HEK293 (cell line): ENCODE data around the gene MUCL3.

Source experiments
- CTCF ChIA-PET: fragments of 350-600 bp; formaldehyde crosslinking; extraction: SDS; loops from one replicate; lab custom pipeline; 2021; ENCODE audit warnings: antibody characterized with exemption; lab: Yijun Ruan, JAX
- POLR2A ChIA-PET: fragments of 300-600 bp; formaldehyde crosslinking; extraction: SDS; loops from one replicate; lab custom pipeline; 2020; ENCODE audit warnings: antibody characterized with exemption, inconsistent platforms; lab: Yijun Ruan, JAX
- H3K27ac ChIP-seq: fragments of 200-500 bp; sonication (Bioruptor generic); 2 replicates; pipeline ENCODE4 v1.5.1; 2014; ENCODE audit warnings: low read depth, low read length, control low read depth, inconsistent platforms; ENCODE audit errors: extremely low read depth
- H3K36me3 ChIP-seq, 2 experiments: fragments of 200-500 bp in 1 of 2; sonication (Bioruptor generic) in 1 of 2; 1 replicate in 1 of 2; 2 replicates in 1 of 2; pipeline ENCODE4 v1.5.1; 2014 to 2017; ENCODE audit warnings: inconsistent platforms in 2 of 2, low read length in 2 of 2; ENCODE audit not compliant: control insufficient read depth in 2 of 2, insufficient read depth in 1 of 2
- H3K4me1 ChIP-seq: fragments of 200-500 bp; sonication (Bioruptor generic); 2 replicates; pipeline ENCODE4 v1.5.1; 2014; ENCODE audit warnings: mild to moderate bottlenecking, low read length, inconsistent platforms; ENCODE audit not compliant: control insufficient read depth, insufficient read depth
- H3K4me3 ChIP-seq: 2 replicates; pipeline ENCODE4 v1.5.1; 2011; ENCODE audit warnings: low read depth, mild to moderate bottlenecking, control low read depth, low read length, moderate library complexity
- H3K9me3 ChIP-seq: fragments of 200-500 bp; sonication (Bioruptor generic); 2 replicates; pipeline ENCODE4 v1.5.1; 2014; ENCODE audit warnings: low read depth, low read length, inconsistent platforms; ENCODE audit not compliant: control insufficient read depth, insufficient read depth
- KLF1 ChIP-seq: fragments of 450-650 bp; formaldehyde crosslinking; IDR thresholded peaks from 2 replicates; pipeline ENCODE4 v1.5.1; 2016; ENCODE audit warnings: missing biosample characterization, missing genetic modification characterization
- KLF10 ChIP-seq: fragments of 450-650 bp; IDR thresholded peaks from 2 replicates; pipeline ENCODE4 v1.5.1; 2018; ENCODE audit warnings: missing biosample characterization, mild to moderate bottlenecking, missing genetic modification characterization
- SCRT2 ChIP-seq: fragments of 450-650 bp; formaldehyde crosslinking; IDR thresholded peaks from 2 replicates; pipeline ENCODE4 v1.5.1; 2016; ENCODE audit warnings: missing biosample characterization, missing genetic modification characterization
- ZBTB44 ChIP-seq: fragments of 450-650 bp; IDR thresholded peaks from 2 replicates; pipeline ENCODE4 v1.5.1; 2018; ENCODE audit warnings: missing biosample characterization, mild to moderate bottlenecking, missing genetic modification characterization
- ZNF239 ChIP-seq: fragments of 450-650 bp; formaldehyde crosslinking; IDR thresholded peaks from 2 replicates; pipeline ENCODE4 v1.5.1; 2016; ENCODE audit warnings: missing biosample characterization, missing genetic modification characterization
- ZNF518A ChIP-seq: fragments of 450-650 bp; formaldehyde crosslinking; conservative IDR thresholded peaks from 2 replicates; pipeline ENCODE4 v1.5.1; 2016; ENCODE audit warnings: low read depth, missing biosample characterization, missing genetic modification characterization
- ZNF658 ChIP-seq: fragments of 450-650 bp; formaldehyde crosslinking; IDR thresholded peaks from 2 replicates; pipeline ENCODE4; 2016; ENCODE audit warnings: missing biosample characterization, missing genetic modification characterization
- TF ChIP-seq, protein P1 (sequence below): fragments of 450-650 bp; formaldehyde crosslinking; IDR thresholded peaks from 2 replicates; pipeline ENCODE4 v1.5.1; 2017; ENCODE audit warnings: missing biosample characterization, missing genetic modification characterization
- TF ChIP-seq, protein P2 (sequence below): fragments of 450-650 bp; formaldehyde crosslinking; IDR thresholded peaks from 2 replicates; pipeline ENCODE4 v1.5.1; 2016; ENCODE audit warnings: missing biosample characterization, missing genetic modification characterization

Gene MUCL3

GRCh38 chr6:30912746-30913520 lies 27.8 kb upstream of the MUCL3 start:
- TF ChIP-seq KLF10 (tag by site-specific recombination) = no peak
- no peak for TF ChIP-seq ZBTB44 (tag by site-specific recombination)

DNA sequence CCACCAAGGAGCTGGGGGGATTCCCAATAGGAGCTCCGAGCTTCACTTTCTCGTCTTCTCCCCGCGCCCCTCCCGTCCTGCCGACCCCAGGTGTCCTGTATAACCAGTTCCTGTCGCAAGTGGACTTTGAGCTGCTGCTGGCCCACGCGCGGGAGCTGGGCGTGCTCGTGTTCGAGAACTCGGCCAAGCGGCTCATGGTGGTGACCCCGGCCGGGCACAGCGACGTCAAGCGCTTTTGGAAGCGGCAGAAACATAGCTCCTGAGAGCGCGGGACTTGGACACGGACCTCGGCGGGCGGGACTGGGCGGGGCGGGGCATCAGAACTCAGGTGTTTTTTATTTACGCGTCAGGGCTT lies 27.1 kb upstream of the MUCL3 start:
- TF ChIP-seq ZNF658 (tag by site-specific recombination) (no peak), ZNF239 (tag by site-specific recombination) (no peak), KLF1 (tag by site-specific recombination) (no peak), ZNF518A (tag by site-specific recombination) (no peak), SCRT2 (tag by site-specific recombination) (no peak)
- TF ChIP-seq, protein P1, sequence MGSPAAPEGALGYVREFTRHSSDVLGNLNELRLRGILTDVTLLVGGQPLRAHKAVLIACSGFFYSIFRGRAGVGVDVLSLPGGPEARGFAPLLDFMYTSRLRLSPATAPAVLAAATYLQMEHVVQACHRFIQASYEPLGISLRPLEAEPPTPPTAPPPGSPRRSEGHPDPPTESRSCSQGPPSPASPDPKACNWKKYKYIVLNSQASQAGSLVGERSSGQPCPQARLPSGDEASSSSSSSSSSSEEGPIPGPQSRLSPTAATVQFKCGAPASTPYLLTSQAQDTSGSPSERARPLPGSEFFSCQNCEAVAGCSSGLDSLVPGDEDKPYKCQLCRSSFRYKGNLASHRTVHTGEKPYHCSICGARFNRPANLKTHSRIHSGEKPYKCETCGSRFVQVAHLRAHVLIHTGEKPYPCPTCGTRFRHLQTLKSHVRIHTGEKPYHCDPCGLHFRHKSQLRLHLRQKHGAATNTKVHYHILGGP (tag by site-specific recombination) = no peak
- TF ChIP-seq, protein P2, sequence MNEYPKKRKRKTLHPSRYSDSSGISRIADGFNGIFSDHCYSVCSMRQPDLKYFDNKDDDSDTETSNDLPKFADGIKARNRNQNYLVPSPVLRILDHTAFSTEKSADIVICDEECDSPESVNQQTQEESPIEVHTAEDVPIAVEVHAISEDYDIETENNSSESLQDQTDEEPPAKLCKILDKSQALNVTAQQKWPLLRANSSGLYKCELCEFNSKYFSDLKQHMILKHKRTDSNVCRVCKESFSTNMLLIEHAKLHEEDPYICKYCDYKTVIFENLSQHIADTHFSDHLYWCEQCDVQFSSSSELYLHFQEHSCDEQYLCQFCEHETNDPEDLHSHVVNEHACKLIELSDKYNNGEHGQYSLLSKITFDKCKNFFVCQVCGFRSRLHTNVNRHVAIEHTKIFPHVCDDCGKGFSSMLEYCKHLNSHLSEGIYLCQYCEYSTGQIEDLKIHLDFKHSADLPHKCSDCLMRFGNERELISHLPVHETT (tag by site-specific recombination) = no peak
- Histone ChIP-seq H3K27ac (no peak overlapping the region; the same call in 1 of the 2 replicates), H3K4me1 (peaks cover 6% of the 10 kb centered on the region), H3K36me3 (peaks cover 24 to 79% of the 10 kb centered on the region in 2 experiments), H3K4me3 (no peak overlapping the region), H3K9me3 (no peaks in the 10 kb centered on the region)
- CTCF ChIA-PET = interaction anchor here (0.6 to 9.9 kb wide), 22 partner anchors 11 to 316 kb away, joined by 3 to 206 read pairs (median 5); no protein-coding TSS in a partner anchor
- POLR2A ChIA-PET = interaction anchor here (0.7 to 2.9 kb wide), 17 partner anchors 9 to 342 kb away, joined by 3 to 24 read pairs (median 3); partner anchors contain the start of genes ABCF1, DDR1, FLOT1 and IER3

More at GRCh38 chr6:30912746-30913520, 27.8 kb upstream of the MUCL3 start:
- ChIA-PET CTCF (interaction anchor here (0.8 to 9.9 kb wide), 17 partner anchors 14 to 234 kb away, joined by 3 to 206 read pairs (median 5); no protein-coding TSS in a partner anchor), POLR2A (interaction anchor here (0.8 to 1.5 kb wide), 9 partner anchors 11 to 196 kb away, joined by 3 to 7 read pairs (median 3); partner anchors contain the start of genes DDR1, FLOT1 and MDC1)
- Histone ChIP-seq H3K9me3 (no peaks in the 10 kb centered on the region), H3K27ac (no peak overlapping the region), H3K4me3 (no peak overlapping the region), H3K4me1 (peaks cover 6% of the 10 kb centered on the region), H3K36me3 (peaks cover 21 to 71% of the 10 kb centered on the region in 2 experiments)
